WERI-Rb-1 (cell line): ENCODE results near the gene TTC1.
"Not testable (repeated sequence)": the region's sequence is repeated elsewhere in the genome, so short reads cannot be mapped to it uniquely, and the experiment has no call there.

Experiments
- DNase-seq: peaks from one replicate; pipeline ENCODE4 v3.0.0-alpha.2; 2020
- H3K27ac ChIP-seq: fragments of 250-450 bp; sonication (Bioruptor Pico); 2 replicates; pipeline ENCODE4 v1.5.1; 2020; ENCODE audit warnings: mild to moderate bottlenecking, moderate library complexity
- H3K27me3 ChIP-seq: fragments of 250-450 bp; sonication (Bioruptor Pico); 2 replicates; pipeline ENCODE4 v1.5.1; 2021; ENCODE audit warnings: mild to moderate bottlenecking, low read depth, moderate library complexity; ENCODE audit not compliant: insufficient read depth, severe bottlenecking
- H3K36me3 ChIP-seq: fragments of 250-450 bp; sonication (Bioruptor Pico); 2 replicates; pipeline ENCODE4 v1.5.1; 2020; ENCODE audit warnings: mild to moderate bottlenecking, moderate library complexity
- H3K4me3 ChIP-seq: 2 replicates; pipeline ENCODE4 v1.5.1; 2011; ENCODE audit warnings: low read depth, mild to moderate bottlenecking, control low read depth, low read length
- H3K9me3 ChIP-seq: fragments of 250-450 bp; sonication (Bioruptor Pico); 2 replicates; pipeline ENCODE4 v1.5.1; 2021; ENCODE audit warnings: mild to moderate bottlenecking, moderate library complexity; ENCODE audit not compliant: severe bottlenecking
- TF ChIP-seq, protein P1 (sequence below): IDR thresholded peaks from 2 replicates; pipeline ENCODE4 v1.5.1; 2011; ENCODE audit warnings: low read depth, mild to moderate bottlenecking, control low read depth, inconsistent platforms, low read length

Gene TTC1

DNA sequence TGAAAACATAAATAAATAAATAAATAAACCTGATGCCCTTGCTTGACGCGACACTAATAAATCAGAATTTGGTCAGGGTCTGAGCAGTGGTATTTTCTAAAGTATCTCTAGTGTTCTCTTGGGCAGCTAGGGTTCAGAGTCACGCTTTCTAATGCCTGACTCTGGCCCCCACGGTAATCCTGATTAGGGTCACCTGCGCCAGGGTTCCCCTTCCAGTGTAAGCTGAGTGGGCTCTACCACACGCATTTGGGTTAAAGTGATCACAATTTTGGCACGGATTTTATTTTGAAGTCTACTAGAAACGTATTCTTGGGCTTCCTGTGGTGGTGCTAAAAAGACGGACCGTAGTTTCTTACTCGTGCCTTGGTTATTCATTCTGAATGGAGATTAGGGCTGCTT is 651 bp downstream of the TTC1 start:
- no peak for DNase-seq
- TF ChIP-seq, protein P1, sequence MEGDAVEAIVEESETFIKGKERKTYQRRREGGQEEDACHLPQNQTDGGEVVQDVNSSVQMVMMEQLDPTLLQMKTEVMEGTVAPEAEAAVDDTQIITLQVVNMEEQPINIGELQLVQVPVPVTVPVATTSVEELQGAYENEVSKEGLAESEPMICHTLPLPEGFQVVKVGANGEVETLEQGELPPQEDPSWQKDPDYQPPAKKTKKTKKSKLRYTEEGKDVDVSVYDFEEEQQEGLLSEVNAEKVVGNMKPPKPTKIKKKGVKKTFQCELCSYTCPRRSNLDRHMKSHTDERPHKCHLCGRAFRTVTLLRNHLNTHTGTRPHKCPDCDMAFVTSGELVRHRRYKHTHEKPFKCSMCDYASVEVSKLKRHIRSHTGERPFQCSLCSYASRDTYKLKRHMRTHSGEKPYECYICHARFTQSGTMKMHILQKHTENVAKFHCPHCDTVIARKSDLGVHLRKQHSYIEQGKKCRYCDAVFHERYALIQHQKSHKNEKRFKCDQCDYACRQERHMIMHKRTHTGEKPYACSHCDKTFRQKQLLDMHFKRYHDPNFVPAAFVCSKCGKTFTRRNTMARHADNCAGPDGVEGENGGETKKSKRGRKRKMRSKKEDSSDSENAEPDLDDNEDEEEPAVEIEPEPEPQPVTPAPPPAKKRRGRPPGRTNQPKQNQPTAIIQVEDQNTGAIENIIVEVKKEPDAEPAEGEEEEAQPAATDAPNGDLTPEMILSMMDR: no peak
- H3K4me3 ChIP-seq: peak overlapping the region; percentile 93
- H3K36me3 ChIP-seq: peaks cover 29% of the 10 kb centered on the region
- H3K27me3 ChIP-seq: no peaks in the 10 kb centered on the region
- no peaks in the 10 kb centered on the region for H3K9me3 ChIP-seq
- peak overlapping the region; percentile 61 for H3K27ac ChIP-seq

DNA sequence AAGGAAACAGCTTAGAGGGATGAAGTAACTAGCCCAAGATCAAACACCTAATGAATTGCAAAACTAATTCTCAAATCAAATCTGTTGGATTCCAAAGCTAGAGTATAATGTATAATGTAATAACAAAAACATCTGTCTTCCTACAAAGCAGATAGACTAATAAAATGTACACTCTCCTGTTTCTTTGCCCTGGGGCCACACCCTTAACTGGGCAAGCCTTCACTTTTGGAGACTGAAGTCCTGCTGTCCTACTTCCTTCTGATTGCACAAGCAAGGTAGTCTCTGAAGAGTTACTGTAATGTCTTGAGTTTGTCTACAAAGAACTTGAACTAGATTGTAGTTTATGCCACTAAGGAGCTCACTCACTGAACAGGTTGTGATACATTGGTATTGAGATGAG is 2.5 kb downstream of the TTC1 start:
- no peak overlapping the region for H3K4me3 ChIP-seq
- H3K27me3 ChIP-seq: no peaks in the 10 kb centered on the region
- TF ChIP-seq, protein P1: no peak
- no peak for DNase-seq
- H3K9me3 ChIP-seq: no peaks in the 10 kb centered on the region
- peaks cover 44% of the 10 kb centered on the region for H3K36me3 ChIP-seq
- no peak overlapping the region for H3K27ac ChIP-seq

DNA sequence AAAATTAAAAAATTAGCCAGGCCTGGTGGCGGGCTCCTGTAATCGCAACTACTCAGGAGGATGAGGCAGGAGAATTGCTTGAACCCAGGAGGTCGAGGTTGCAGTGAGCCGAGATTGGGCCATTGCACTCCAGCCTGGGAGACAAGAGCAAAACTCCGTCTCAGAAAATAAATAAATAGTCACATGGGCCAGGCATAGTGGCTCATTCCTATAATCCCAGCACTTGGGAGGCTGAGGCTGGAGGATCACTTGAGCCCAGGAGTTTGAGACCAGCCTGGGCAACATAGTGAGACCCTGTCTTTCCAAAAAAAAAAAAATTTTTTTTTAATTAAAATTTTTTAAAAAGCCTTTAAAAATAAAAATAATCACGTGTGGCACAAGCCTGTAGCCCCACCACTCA is 5.3 kb downstream of the TTC1 start:
- not testable (repeated sequence) for H3K27me3 ChIP-seq, H3K4me3 ChIP-seq

DNA sequence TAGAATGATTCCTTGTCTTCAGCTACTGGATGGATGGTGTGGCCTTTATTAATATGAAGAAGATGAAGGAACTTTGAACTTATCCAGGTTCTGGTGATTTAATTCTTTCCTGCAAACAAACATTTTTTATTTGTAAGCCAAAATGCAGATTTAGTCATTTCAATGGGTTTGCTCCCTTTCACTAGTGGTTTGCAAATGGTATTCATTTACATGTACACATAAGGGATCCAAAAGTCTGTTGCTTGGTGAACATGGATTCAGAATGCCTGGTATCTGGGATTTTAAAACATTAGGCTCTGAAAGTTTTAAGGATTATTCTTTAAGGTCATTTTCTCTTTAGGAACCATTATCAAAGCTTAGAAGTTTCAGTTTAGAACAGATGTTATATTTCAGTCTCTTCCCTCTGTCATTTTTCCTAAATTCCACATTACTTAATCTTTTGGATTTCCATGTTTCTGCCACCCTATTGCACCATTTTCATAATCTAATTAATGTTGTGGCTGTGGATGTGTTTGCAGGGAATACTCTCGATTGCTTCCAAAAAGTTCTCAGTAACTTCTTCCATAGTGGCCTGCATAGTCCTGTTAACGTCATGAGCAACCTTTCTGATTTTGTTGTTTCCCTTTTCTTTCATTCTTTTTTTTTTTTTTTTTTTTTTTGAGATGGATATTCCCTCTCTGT is 10.1 kb downstream of the TTC1 start:
- no peaks in the 10 kb centered on the region for H3K9me3 ChIP-seq
- H3K27me3 ChIP-seq: no peaks in the 10 kb centered on the region
- H3K27ac ChIP-seq: no peak overlapping the region
- DNase-seq: no peak
- TF ChIP-seq, protein P1: no peak
- no peak overlapping the region for H3K4me3 ChIP-seq
- peaks cover 17% of the 10 kb centered on the region for H3K36me3 ChIP-seq

More for the DNA sequence above, 5.3 kb downstream of the TTC1 start:
- not testable (repeated sequence) for H3K27ac ChIP-seq, H3K9me3 ChIP-seq, DNase-seq
- peaks cover 44% of the 10 kb centered on the region for H3K36me3 ChIP-seq

DNA sequence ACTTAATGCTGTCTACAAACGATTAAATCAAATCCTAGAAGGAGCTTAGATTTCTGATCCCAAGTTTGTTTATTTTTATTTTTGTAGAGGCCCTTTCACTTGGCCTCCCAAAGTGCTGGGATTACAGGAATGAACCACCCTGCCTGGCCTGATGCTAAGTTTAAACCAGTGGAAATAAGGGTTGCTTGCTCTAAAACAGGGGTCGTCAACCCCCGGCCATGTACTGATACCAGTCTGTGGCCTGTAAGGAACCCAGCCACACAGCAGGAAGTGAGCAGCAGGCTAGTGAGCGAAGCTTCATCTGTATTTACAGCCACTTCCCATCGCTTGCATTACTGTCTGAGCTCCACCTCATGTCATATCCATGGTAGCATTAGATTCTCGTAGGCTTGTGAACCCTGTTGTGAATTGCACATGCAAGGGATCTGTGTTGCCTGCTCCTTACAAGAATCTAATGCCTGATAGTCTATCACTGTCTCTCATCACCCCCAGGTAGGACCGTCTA is 11.4 kb downstream of the TTC1 start:
- no peaks in the 10 kb centered on the region for H3K9me3 ChIP-seq
- H3K27me3 ChIP-seq: no peaks in the 10 kb centered on the region
- no peak overlapping the region for H3K27ac ChIP-seq
- TF ChIP-seq, protein P1: no peak
- peaks cover 8% of the 10 kb centered on the region for H3K36me3 ChIP-seq
- DNase-seq: no peak
- H3K4me3 ChIP-seq: no peak overlapping the region

DNA sequence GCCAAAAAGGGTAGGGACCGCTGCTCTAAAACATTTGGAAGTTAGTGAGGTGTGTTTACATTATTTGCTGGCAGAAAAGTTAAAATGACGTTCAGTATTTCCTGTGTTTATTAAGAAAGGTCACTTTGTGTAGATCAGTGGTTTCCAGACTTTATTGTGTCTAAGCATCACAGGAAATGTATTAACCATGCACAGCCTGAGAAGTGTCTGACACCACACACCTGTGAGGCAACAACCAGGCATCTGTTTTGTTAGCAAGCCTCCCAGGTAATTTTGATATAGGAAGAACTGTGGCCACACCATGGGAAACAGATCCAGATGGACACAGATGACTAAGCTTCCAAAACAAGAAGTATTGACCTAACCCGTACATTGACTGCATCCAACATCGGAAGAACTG is 12.0 kb downstream of the TTC1 start:
- Histone ChIP-seq H3K27me3 (no peaks in the 10 kb centered on the region), H3K9me3 (no peaks in the 10 kb centered on the region), H3K36me3 (peaks cover 3% of the 10 kb centered on the region), H3K4me3 (no peak overlapping the region), H3K27ac (no peak overlapping the region)
- TF ChIP-seq, protein P1: no peak
- no peak for DNase-seq
